Karpas-422 (cell line): ENCODE data around the gene CADPS. TPM values are rescaled to one million over a fixed set of nuclear protein-coding genes. Genes with fewer than 3 reads are reported as not detected.

Experiments used
- DNase-seq: peaks from one replicate; pipeline ENCODE4 v3.0.0-alpha.2; 2015
- H2AFZ ChIP-seq: fragments of 200-600 bp; sonication (generic); 2 replicates; pipeline ENCODE4 v1.6.1; 2014; ENCODE audit warnings: antibody characterized with exemption, low read length, mixed read lengths
- H3K27ac ChIP-seq: fragments of 200-600 bp; sonication (generic); 2 replicates; pipeline ENCODE4 v1.5.1; 2014; ENCODE audit warnings: mild to moderate bottlenecking, low read length, moderate library complexity
- H3K27me3 ChIP-seq: fragments of 200-600 bp; sonication (generic); 2 replicates; pipeline ENCODE4 v1.6.1; 2014; ENCODE audit warnings: low read length, mixed read lengths
- H3K36me3 ChIP-seq: fragments of 200-600 bp; sonication (generic); 2 replicates; pipeline ENCODE4 v1.6.1; 2014; ENCODE audit warnings: low read length, mixed read lengths; ENCODE audit not compliant: insufficient read depth
- H3K4me1 ChIP-seq: fragments of 200-600 bp; sonication (generic); 2 replicates; pipeline ENCODE4 v1.6.1; 2014; ENCODE audit warnings: mild to moderate bottlenecking, low read length, mixed read lengths
- H3K4me2 ChIP-seq: fragments of 200-600 bp; sonication (generic); 2 replicates; pipeline ENCODE4 v1.6.1; 2014; ENCODE audit warnings: low read length, low read depth, mild to moderate bottlenecking; ENCODE audit not compliant: poor library complexity, severe bottlenecking
- H3K4me3 ChIP-seq: fragments of 200-600 bp; sonication (generic); 2 replicates; pipeline ENCODE4 v1.5.1; 2014; ENCODE audit warnings: mild to moderate bottlenecking, antibody characterized with exemption, low read length, mixed read lengths
- H3K79me2 ChIP-seq: fragments of 200-600 bp; sonication (generic); 2 replicates; pipeline ENCODE4 v1.6.1; 2014; ENCODE audit warnings: mild to moderate bottlenecking, low read length, mixed read lengths
- H3K9ac ChIP-seq: fragments of 200-600 bp; sonication (generic); 2 replicates; pipeline ENCODE4 v1.6.0; 2014; ENCODE audit warnings: low read length
- H3K9me2 ChIP-seq: fragments of 200-600 bp; sonication (generic), shearing (Covaris generic); replicated peaks from 2 replicates; pipeline ENCODE4 v1.6.0; 2014; ENCODE audit warnings: mild to moderate bottlenecking, low read length, moderate library complexity; ENCODE audit not compliant: insufficient read depth
- H3K9me3 ChIP-seq: fragments of 300-700, 200-600 bp; sonication (generic); 2 replicates; pipeline ENCODE4 v1.6.1; 2014; ENCODE audit warnings: low read length, mixed read lengths
- H4K20me1 ChIP-seq: fragments of 200-600 bp; sonication (generic); 2 replicates; pipeline ENCODE4 v1.6.1; 2014; ENCODE audit warnings: mild to moderate bottlenecking, antibody characterized with exemption, low read length, low read depth; ENCODE audit not compliant: insufficient read depth
- total RNA-seq: library from RNA; depleted of rRNA; stranded (reverse); fragments of >200 nt; shearing (Covaris generic); gene quantifications from 2 replicates; pipeline ENCODE4 v1.2.3, GENCODE V29; 2014; ENCODE audit warnings: low replicate concordance

The CADPS gene
- total RNA-seq, 1 experiment from 2014 or later = 1.9 TPM

GRCh38 chr3:62592408-62592807 lies 282.8 kb downstream of the CADPS start:
- no peak overlapping the region for H3K4me2 ChIP-seq
- H3K9me3 ChIP-seq = no peaks in the 10 kb centered on the region
- H3K79me2 ChIP-seq = no peaks in the 10 kb centered on the region
- no peaks in the 10 kb centered on the region for H3K36me3 ChIP-seq
- DNase-seq = no peak
- H3K9me2 ChIP-seq = no peaks in the 10 kb centered on the region
- H2AFZ ChIP-seq = no peak overlapping the region
- no peak overlapping the region for H3K27ac ChIP-seq
- H3K4me3 ChIP-seq = no peak overlapping the region
- no peak overlapping the region for H3K9ac ChIP-seq
- no peaks in the 10 kb centered on the region for H4K20me1 ChIP-seq
- no peaks in the 10 kb centered on the region for H3K27me3 ChIP-seq
- no peaks in the 10 kb centered on the region for H3K4me1 ChIP-seq

GRCh38 chr3:62589078-62589477 lies 286.1 kb downstream of the CADPS start:
- DNase-seq = no peak
- no peak overlapping the region for H3K9ac ChIP-seq
- H3K9me2 ChIP-seq = no peaks in the 10 kb centered on the region
- no peak overlapping the region for H3K4me2 ChIP-seq
- H4K20me1 ChIP-seq = no peaks in the 10 kb centered on the region
- no peaks in the 10 kb centered on the region for H3K27me3 ChIP-seq
- no peak overlapping the region for H2AFZ ChIP-seq
- H3K4me3 ChIP-seq = no peak overlapping the region
- no peak overlapping the region for H3K27ac ChIP-seq
- no peaks in the 10 kb centered on the region for H3K9me3 ChIP-seq
- no peaks in the 10 kb centered on the region for H3K36me3 ChIP-seq
- H3K79me2 ChIP-seq = no peaks in the 10 kb centered on the region
- H3K4me1 ChIP-seq = no peaks in the 10 kb centered on the region

GRCh38 chr3:62587579-62588031 lies 287.6 kb downstream of the CADPS start:
- Histone ChIP-seq H3K9me3 (no peaks in the 10 kb centered on the region), H3K79me2 (no peaks in the 10 kb centered on the region), H3K27ac (no peak overlapping the region), H3K4me3 (no peak overlapping the region), H3K9ac (no peak overlapping the region), H2AFZ (no peak overlapping the region), H3K4me1 (no peaks in the 10 kb centered on the region), H3K27me3 (no peaks in the 10 kb centered on the region), H4K20me1 (no peaks in the 10 kb centered on the region), H3K4me2 (no peak overlapping the region), H3K9me2 (no peaks in the 10 kb centered on the region), H3K36me3 (no peaks in the 10 kb centered on the region)
- DNase-seq = no peak

- Histone ChIP-seq H3K9me3 (no peaks in the 10 kb centered on the region), H3K4me1 (no peaks in the 10 kb centered on the region), H3K4me2 (no peak overlapping the region), H4K20me1 (no peaks in the 10 kb centered on the region), H2AFZ (no peak overlapping the region), H3K4me3 (no peak overlapping the region), H3K9me2 (no peaks in the 10 kb centered on the region), H3K9ac (no peak overlapping the region), H3K36me3 (no peaks in the 10 kb centered on the region), H3K27ac (no peak overlapping the region), H3K79me2 (no peaks in the 10 kb centered on the region), H3K27me3 (no peaks in the 10 kb centered on the region)
- DNase-seq = no peak
Measured at GRCh38 chr3:62587169-62587568, 288.0 kb downstream of the CADPS start.

- Histone ChIP-seq H3K27ac (no peak overlapping the region), H2AFZ (no peak overlapping the region), H3K4me3 (no peak overlapping the region), H3K79me2 (no peaks in the 10 kb centered on the region), H3K4me1 (no peaks in the 10 kb centered on the region), H3K9ac (no peak overlapping the region), H4K20me1 (no peaks in the 10 kb centered on the region), H3K9me3 (no peaks in the 10 kb centered on the region), H3K36me3 (no peaks in the 10 kb centered on the region), H3K4me2 (no peak overlapping the region), H3K9me2 (no peaks in the 10 kb centered on the region), H3K27me3 (no peaks in the 10 kb centered on the region)
- DNase-seq = no peak
Measured at GRCh38 chr3:62586356-62586755, 288.9 kb downstream of the CADPS start.

GRCh38 chr3:62585861-62586260 lies 289.4 kb downstream of the CADPS start:
- no peak overlapping the region for H3K9ac ChIP-seq
- no peaks in the 10 kb centered on the region for H4K20me1 ChIP-seq
- DNase-seq = no peak
- H3K4me3 ChIP-seq = no peak overlapping the region
- no peaks in the 10 kb centered on the region for H3K9me2 ChIP-seq
- H3K36me3 ChIP-seq = no peaks in the 10 kb centered on the region
- H3K4me1 ChIP-seq = no peaks in the 10 kb centered on the region
- no peak overlapping the region for H3K4me2 ChIP-seq
- H3K27me3 ChIP-seq = no peaks in the 10 kb centered on the region
- no peak overlapping the region for H2AFZ ChIP-seq
- H3K79me2 ChIP-seq = no peaks in the 10 kb centered on the region
- H3K9me3 ChIP-seq = no peaks in the 10 kb centered on the region
- H3K27ac ChIP-seq = no peak overlapping the region

- H2AFZ ChIP-seq = no peak overlapping the region
- no peak for DNase-seq
Measured at GRCh38 chr3:62584636-62585035, 290.6 kb downstream of the CADPS start.

GRCh38 chr3:62582495-62583172 lies 292.6 kb downstream of the CADPS start:
- H3K27ac ChIP-seq = no peak overlapping the region
- no peak overlapping the region for H3K4me3 ChIP-seq
- no peaks in the 10 kb centered on the region for H3K9me2 ChIP-seq
- H3K27me3 ChIP-seq = no peaks in the 10 kb centered on the region
- no peak overlapping the region for H2AFZ ChIP-seq
- H3K4me2 ChIP-seq = no peak overlapping the region
- no peaks in the 10 kb centered on the region for H3K79me2 ChIP-seq
- H3K9ac ChIP-seq = no peak overlapping the region
- no peaks in the 10 kb centered on the region for H3K9me3 ChIP-seq
- no peaks in the 10 kb centered on the region for H3K4me1 ChIP-seq
- no peaks in the 10 kb centered on the region for H3K36me3 ChIP-seq
- no peak for DNase-seq
- H4K20me1 ChIP-seq = no peaks in the 10 kb centered on the region

More at GRCh38 chr3:62584636-62585035, 290.6 kb downstream of the CADPS start:
- Histone ChIP-seq H3K79me2 (no peaks in the 10 kb centered on the region), H3K9me3 (no peaks in the 10 kb centered on the region), H3K27ac (no peak overlapping the region), H3K36me3 (no peaks in the 10 kb centered on the region), H3K4me2 (no peak overlapping the region), H4K20me1 (no peaks in the 10 kb centered on the region), H3K4me1 (no peaks in the 10 kb centered on the region), H3K27me3 (no peaks in the 10 kb centered on the region), H3K4me3 (no peak overlapping the region), H3K9ac (no peak overlapping the region), H3K9me2 (no peaks in the 10 kb centered on the region)
